ENCODE data around the gene COBLL1.
"Not testable (repeated sequence)": the region's sequence is repeated elsewhere in the genome, so short reads cannot be mapped to it uniquely, and the experiment has no call there.

COBLL1 gene

GRCh38 chr2:164841719-164842623, at the start of gene COBLL1:
COBLL1 (minus strand) TSS chr2:164841823; CDS start chr2:164841196, 627 bp downstream.
- peak; percentile 84 for DNase-seq (ENCODE audit: low spot score)

GRCh38 chr2:164890544-164890943, 48.9 kb upstream of the COBLL1 start:
- no peak for DNase-seq (ENCODE audit: low spot score)

GRCh38 chr2:164888592-164888991, 47.0 kb upstream of the COBLL1 start:
- no peak for DNase-seq (ENCODE audit: low spot score)

GRCh38 chr2:164887434-164888144, 46.0 kb upstream of the COBLL1 start:
- DNase-seq (ENCODE audit: low spot score), result no peak

- no peak for DNase-seq (ENCODE audit: low spot score)
Observed at GRCh38 chr2:164882276-164882675, 40.7 kb upstream of the COBLL1 start.

- no peak for DNase-seq (ENCODE audit: low spot score)
Observed at GRCh38 chr2:164881524-164881923, 39.9 kb upstream of the COBLL1 start.

GRCh38 chr2:164879901-164880535, 38.4 kb upstream of the COBLL1 start:
- DNase-seq (ENCODE audit: low spot score), result no peak

GRCh38 chr2:164877927-164878326, 36.3 kb upstream of the COBLL1 start:
- DNase-seq (ENCODE audit: low spot score), result no peak

- no peak for DNase-seq (ENCODE audit: low spot score)
Observed at GRCh38 chr2:164877169-164877568, 35.5 kb upstream of the COBLL1 start.

- DNase-seq (ENCODE audit: low spot score), result no peak
Observed at GRCh38 chr2:164875334-164876205, 33.9 kb upstream of the COBLL1 start.

GRCh38 chr2:164873210-164873908, 31.7 kb upstream of the COBLL1 start:
- no peak for DNase-seq (ENCODE audit: low spot score)

GRCh38 chr2:164871404-164871803, 29.8 kb upstream of the COBLL1 start:
- DNase-seq (ENCODE audit: low spot score), result no peak

- DNase-seq (ENCODE audit: low spot score), result no peak
Observed at GRCh38 chr2:164869420-164869772, 27.8 kb upstream of the COBLL1 start.

GRCh38 chr2:164868563-164869419, 27.2 kb upstream of the COBLL1 start:
- DNase-seq (ENCODE audit: low spot score), result no peak

GRCh38 chr2:164867779-164868397, 26.3 kb upstream of the COBLL1 start:
- no peak for DNase-seq (ENCODE audit: low spot score)

GRCh38 chr2:164866381-164866780, 24.8 kb upstream of the COBLL1 start:
- DNase-seq (ENCODE audit: low spot score), result not testable (repeated sequence)

- no peak for DNase-seq (ENCODE audit: low spot score)
Observed at GRCh38 chr2:164860694-164861042, 19.0 kb upstream of the COBLL1 start.

GRCh38 chr2:164859906-164860693, 18.5 kb upstream of the COBLL1 start:
- DNase-seq (ENCODE audit: low spot score), result not testable (repeated sequence)

GRCh38 chr2:164859251-164859818, 17.7 kb upstream of the COBLL1 start:
- DNase-seq (ENCODE audit: low spot score), result no peak
